GM12874 (cell line): ENCODE data around the gene RRAGD.

Experiments used
- TF ChIP-seq, protein P1 (sequence below): IDR thresholded peaks from 2 replicates; pipeline ENCODE4 v1.5.1; 2011; ENCODE audit warnings: low read depth, mild to moderate bottlenecking, control low read depth, low read length, moderate library complexity; ENCODE audit not compliant: insufficient read depth

The RRAGD gene

DNA sequence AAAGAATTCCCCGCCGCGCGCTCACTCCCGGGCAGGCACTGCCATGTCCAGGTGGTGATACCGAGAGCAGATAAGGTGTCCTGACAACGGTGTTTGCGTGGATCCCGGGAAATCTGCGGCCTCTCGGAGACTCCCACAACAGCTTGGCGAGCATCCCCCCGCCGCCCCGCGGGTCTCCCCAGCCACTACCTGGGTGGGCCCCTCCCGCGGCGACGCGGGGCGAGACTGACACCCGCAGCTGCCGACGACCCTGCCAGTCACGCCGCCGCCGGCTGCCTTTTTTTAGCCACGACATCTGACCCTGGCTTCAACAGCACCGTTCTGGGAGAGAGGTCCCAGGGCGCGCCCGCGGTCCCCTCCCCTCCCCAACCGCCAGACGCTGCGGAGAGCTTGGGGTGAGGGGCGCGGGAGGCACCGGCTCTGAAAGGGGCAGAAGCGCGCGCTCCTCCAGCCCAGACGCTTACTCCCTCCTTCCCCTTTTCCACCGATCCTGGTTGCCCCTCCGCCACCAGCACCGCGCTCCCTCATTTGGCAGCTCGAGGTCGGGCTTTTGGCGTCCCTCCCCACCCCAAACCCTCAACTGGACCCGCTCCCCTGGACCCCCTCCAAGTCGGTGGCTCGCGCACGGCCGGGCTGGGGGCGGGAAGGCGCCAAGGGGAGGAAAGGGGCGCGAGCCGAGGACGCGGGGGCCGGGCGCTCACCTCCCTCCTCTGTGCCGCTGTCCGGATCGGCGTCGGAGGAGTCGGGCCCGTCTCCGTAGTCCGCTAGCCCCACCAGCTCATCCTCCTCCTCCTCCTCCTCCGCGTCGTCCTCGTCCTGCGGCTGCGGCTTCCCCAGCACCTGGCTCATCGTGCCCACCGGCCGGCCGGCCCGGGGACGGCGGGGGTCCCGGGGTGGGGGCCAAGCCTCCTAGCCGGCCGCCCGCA lies 665 bp downstream of the RRAGD start:
- TF ChIP-seq, protein P1, sequence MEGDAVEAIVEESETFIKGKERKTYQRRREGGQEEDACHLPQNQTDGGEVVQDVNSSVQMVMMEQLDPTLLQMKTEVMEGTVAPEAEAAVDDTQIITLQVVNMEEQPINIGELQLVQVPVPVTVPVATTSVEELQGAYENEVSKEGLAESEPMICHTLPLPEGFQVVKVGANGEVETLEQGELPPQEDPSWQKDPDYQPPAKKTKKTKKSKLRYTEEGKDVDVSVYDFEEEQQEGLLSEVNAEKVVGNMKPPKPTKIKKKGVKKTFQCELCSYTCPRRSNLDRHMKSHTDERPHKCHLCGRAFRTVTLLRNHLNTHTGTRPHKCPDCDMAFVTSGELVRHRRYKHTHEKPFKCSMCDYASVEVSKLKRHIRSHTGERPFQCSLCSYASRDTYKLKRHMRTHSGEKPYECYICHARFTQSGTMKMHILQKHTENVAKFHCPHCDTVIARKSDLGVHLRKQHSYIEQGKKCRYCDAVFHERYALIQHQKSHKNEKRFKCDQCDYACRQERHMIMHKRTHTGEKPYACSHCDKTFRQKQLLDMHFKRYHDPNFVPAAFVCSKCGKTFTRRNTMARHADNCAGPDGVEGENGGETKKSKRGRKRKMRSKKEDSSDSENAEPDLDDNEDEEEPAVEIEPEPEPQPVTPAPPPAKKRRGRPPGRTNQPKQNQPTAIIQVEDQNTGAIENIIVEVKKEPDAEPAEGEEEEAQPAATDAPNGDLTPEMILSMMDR = no peak

DNA sequence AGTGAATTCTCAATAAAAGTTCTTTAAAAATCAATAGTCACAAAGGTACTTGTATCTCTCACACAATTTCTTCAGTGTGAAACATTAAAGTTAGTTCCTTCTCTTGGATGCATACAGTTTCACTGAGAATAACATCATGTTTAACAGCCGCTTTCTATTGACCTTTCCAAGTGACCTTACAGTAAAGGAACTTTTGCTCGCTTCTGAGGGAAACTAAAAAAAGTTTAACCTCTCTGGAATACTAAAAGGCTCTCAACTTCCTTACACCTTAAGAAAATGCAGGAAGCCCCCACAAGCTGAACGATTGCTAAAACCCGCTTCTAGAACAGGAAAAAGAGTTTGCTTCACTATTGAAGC lies 1.3 kb downstream of the RRAGD start:
- TF ChIP-seq, protein P1 = no peak

DNA sequence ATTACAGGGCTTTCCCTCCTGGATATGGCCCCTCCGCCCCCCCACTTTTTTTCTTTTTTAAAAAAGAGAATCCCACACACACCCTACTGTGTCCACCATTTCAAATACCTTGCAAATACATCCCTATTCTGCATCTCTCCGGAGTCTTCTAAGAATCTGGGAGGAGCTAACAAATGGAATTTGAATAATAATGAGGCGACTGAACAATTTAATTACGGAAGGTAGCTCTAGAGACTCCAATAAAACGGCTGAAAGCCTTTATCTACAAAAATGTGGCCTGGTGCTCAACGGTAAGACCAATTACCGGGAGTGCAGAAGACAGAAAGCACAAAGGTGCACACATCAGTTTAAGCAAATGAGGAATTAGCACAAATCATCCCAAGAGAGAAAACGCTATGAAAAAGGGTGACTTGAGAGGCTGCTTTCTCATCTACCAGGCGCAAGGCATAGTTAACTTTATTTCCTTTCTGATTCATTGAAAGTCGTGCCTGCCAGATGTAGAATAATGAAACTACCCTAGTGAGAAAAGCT lies 1.8 kb downstream of the RRAGD start:
- TF ChIP-seq, protein P1 = no peak

DNA sequence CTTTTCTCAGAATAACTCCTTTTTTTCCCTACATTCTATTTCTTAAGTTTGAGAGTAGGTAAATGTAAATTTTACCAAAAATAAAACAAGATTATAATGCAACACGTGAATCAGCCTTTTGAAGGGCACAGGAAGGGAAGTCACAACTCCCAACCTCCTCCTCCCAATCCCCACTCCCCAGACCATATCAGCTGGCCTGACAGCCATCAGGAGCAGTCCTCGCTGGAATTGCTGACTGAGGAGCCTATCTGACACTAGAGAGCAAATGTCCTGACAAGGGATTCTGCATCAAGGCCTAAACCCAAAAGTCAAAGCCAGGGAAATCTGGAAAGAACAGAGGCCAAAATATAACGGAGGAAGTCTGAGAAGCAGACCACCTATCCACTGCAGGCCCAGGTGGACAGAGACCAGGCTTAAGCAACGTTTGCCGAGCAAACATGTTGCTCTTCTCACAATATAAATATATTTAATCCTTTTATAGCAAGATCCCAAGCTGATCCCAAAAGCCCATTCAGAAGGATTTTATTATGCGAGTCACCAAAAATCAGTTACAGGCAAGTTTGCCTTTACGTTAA lies 2.5 kb downstream of the RRAGD start:
- TF ChIP-seq, protein P1 = no peak

DNA sequence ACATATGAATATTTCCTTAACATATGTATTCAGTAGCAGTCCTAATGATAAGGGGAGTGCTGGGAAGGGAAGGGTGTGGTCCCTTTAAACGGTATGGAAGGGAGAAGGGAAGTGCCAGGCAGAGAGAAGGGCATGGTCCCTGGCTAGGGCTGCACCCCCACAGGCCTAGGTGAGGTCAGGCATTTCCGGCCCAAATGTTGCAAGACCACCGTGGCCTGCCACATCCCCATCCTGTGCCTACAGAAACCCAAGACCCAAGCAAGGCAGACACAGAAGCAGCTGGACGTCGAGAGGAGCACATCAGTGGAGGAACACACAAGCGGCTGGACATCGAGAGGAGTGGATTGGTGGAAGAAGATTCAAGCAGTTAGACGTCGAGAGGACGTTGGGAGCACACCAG lies 5.9 kb downstream of the RRAGD start:
- TF ChIP-seq, protein P1 = no peak

DNA sequence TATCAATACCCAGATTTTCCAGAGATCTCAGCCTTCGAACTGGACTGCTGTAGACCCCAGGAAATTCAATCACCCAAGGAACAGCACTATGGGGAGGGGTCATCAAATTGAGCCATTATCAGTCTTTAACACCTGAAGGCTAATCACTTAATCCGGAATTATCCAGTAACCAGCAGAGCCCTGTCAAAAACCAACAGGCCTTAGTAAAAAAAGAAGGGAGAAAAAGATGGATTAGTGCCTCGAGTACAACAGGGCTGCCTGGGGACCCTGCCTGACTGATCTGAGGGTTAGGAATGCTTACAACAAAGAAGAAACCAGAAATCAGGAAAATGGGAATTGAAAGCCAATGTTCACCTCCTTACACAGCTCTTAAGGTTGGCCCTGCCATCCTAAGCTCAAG lies 7.6 kb downstream of the RRAGD start:
- TF ChIP-seq, protein P1 = no peak

DNA sequence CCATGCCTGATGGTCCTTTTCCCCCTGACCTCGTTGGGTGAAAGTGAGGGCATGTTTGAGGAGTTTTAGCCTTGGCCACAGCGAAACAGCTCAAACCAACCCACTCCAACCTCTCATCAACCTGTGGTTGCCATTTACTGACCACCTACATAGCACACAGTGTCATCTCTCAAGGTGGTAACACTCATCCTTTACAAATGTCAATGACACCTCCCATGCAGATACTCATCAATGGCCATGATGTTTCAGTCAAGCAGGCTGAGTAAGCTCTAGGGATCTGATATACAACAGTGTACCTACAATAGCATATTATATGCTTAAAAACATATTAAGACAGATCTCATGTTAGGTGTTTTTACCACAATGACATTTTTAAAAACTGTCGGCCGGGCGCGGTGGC lies 9.3 kb downstream of the RRAGD start:
- TF ChIP-seq, protein P1 = no peak
